Left lung (tissue), 10 donors: ENCODE results near the gene ANKS1B. TPM values are rescaled to one million over a fixed set of nuclear protein-coding genes. Genes with fewer than 3 reads are reported as not detected.

Experiments
- ATAC-seq: fragments of 200-7000 bp; cut with Tn5 transposase; one replicate; pipeline ENCODE4 v1.9.1; 2020; ENCODE audit warnings: moderate library complexity
- DNase-seq, 4 donors: peaks; one replicate each; pipeline ENCODE4 v3.0.0-alpha.2; 2013 to 2020
- H3K27ac ChIP-seq, 2 donors: fragments of 200-600 bp; sonication (generic) in 1 of 2; one replicate each; pipeline versions ENCODE4 v1.5.0 to v1.8.0; 2020 to 2021
- H3K27me3 ChIP-seq, 2 donors: fragments of 200-600 bp; sonication (generic) in 1 of 2; one replicate each; pipeline versions ENCODE4 v1.5.0 to v1.8.0; 2020 to 2021
- H3K36me3 ChIP-seq, 2 donors: fragments of 200-600 bp; sonication (generic) in 1 of 2; one replicate each; pipeline versions ENCODE4 v1.5.0 to v1.8.0; 2020 to 2021
- H3K4me1 ChIP-seq, 2 donors: fragments of 200-600 bp; one replicate each; pipeline ENCODE4 v1.8.0; 2021
- H3K4me3 ChIP-seq, 2 donors: fragments of 200-600 bp; sonication (generic) in 1 of 2; one replicate each; pipeline versions ENCODE4 v1.5.0 to v1.8.0; 2020 to 2021; ENCODE audit warnings: mild to moderate bottlenecking in 1 of 2
- H3K9me3 ChIP-seq, 2 donors: fragments of 200-600 bp; sonication (generic) in 1 of 2; one replicate each; pipeline versions ENCODE4 v1.5.0 to v1.8.0; 2020 to 2021
- CTCF ChIP-seq, 2 donors: fragments of 200-600 bp; sonication (generic) in 1 of 2; IDR thresholded peaks; one replicate each; pipeline versions ENCODE4 v1.5.0 to v1.8.0; 2021; ENCODE audit warnings: antibody characterized with exemption in 2 of 2
- intact Hi-C, 2 donors: fragments of 100-400 bp; cut with DNase I; formaldehyde crosslinking; loops; one replicate each; pipeline versions ENCODE4 v1.11.2 to v1.14.2; 2022
- polyA plus RNA-seq, 6 donors: library from polyadenylated mRNA; unstranded; fragments of 120-200 nt; gene quantifications; one replicate each; pipeline ENCODE4 v1.2.1, GENCODE V29; 2013; ENCODE audit not compliant: insufficient read length in 6 of 6
- total RNA-seq, 2 donors: library from RNA; stranded (reverse); fragmentation: NEBNext Ultra II Directional; extraction: Animal tissue kit (Norgen Biotek cat#: 25700); gene quantifications; one replicate each; pipeline ENCODE4 v1.2.1, GENCODE V29; 2021
- donor health status: DM: no; HTN: yes; CAD: no.
- donor health status: DM: no; HTN: no; CAD: no.

Gene ANKS1B
- total and polyA plus RNA-seq, 8 donors = 4.9 to 31.8 (median 14.9) TPM

DNA sequence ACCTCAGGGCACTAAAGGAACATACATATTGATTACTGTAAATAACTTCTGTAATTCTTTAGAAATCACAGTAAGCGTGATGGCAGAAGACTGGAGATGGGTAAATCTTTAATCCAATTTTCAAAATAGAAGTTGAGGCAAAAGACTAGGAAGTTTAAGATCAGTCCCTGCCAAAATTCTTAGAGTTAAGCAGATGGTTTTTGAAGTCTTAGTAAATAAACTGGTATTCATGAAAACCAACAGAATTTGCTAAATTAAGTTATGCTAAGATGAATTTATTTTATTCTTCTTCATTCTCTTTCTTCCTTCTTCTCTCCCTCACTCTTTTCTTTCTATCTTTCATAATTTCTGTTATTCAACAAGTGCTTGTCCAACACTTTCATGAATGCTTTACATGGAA lies 435.5 kb downstream of the ANKS1B start:
- intact Hi-C loops = no loop called here
- no peak for TF ChIP-seq CTCF (IDR thresholded peaks at IDR 0.05)
- H3K27me3 ChIP-seq = no peaks in the 10 kb centered on the region
- H3K9me3 ChIP-seq = no peaks in the 10 kb centered on the region
- no peak overlapping the region for H3K4me3 ChIP-seq
- no peak overlapping the region for H3K27ac ChIP-seq
- DNase-seq (no peak), ATAC-seq (no peak)
- no peaks in the 10 kb centered on the region for H3K4me1 ChIP-seq
- no peaks in the 10 kb centered on the region for H3K36me3 ChIP-seq

GRCh38 chr12:99544457-99544856 lies 440.3 kb downstream of the ANKS1B start:
- Histone ChIP-seq H3K9me3 (peaks cover 0 to 8% of the 10 kb centered on the region in 2 donors), H3K27me3 (no peaks in the 10 kb centered on the region), H3K4me1 (no peaks in the 10 kb centered on the region), H3K4me3 (no peak overlapping the region), H3K27ac (no peak overlapping the region), H3K36me3 (no peaks in the 10 kb centered on the region)
- DNase-seq = no peak
- TF ChIP-seq CTCF (IDR thresholded peaks at IDR 0.05) = no peak
- no peak for ATAC-seq
- intact Hi-C loops = no loop called here

DNA sequence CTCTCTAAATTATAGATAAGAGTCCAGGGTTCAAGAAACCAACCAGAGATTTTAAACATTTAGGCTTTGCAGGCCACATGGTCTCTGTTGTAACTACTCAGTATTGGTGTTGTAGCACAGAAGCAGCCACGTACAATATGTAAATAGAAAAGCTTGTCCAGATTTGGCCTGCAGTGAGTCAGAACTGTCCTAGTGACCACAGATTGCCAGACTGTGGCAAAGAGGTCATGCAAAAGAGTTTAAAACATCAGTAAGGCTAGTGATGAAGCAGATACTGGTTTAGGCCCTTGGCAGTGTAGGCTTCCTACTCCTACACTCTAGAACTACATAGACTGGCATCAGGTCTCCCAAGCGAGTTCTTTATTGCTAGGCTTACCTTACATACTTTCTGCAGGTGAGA lies 454.8 kb downstream of the ANKS1B start:
- DNase-seq (no peak), ATAC-seq (no peak)
- H3K36me3 ChIP-seq = no peaks in the 10 kb centered on the region
- H3K4me3 ChIP-seq = no peak overlapping the region
- TF ChIP-seq CTCF (IDR thresholded peaks at IDR 0.05) = no peak
- intact Hi-C loops = no loop called here
- H3K4me1 ChIP-seq = no peaks in the 10 kb centered on the region
- peaks cover 0 to 4% of the 10 kb centered on the region in 2 donors for H3K9me3 ChIP-seq
- H3K27me3 ChIP-seq = no peaks in the 10 kb centered on the region
- H3K27ac ChIP-seq = no peak overlapping the region

DNA sequence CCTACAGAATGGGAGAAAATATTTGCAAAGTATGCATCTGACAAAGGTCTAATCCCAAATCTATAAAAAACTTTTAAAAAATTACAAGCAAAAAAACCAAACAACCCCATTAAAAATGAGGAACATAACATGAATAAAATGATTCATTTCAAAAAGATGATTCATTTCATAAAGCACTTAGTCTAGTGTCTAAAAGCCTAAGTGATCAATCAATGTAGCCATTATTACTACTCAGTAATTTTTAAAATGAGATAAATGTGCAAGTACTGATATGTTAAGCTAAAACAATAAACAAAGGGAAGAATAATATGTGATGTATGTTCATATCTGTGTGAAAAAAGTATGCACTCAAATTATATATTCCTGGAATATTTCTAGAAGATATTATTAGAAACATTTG lies 456.3 kb downstream of the ANKS1B start:
- Histone ChIP-seq H3K27me3 (no peaks in the 10 kb centered on the region), H3K4me1 (no peaks in the 10 kb centered on the region), H3K36me3 (no peaks in the 10 kb centered on the region), H3K4me3 (no peak overlapping the region), H3K27ac (no peak overlapping the region), H3K9me3 (peaks cover 0 to 1% of the 10 kb centered on the region in 2 donors)
- DNase-seq (no peak), ATAC-seq (no peak)
- no peak for TF ChIP-seq CTCF (IDR thresholded peaks at IDR 0.05)
- intact Hi-C loops = no loop called here

- intact Hi-C loops = no loop called here
- Histone ChIP-seq H3K36me3 (no peaks in the 10 kb centered on the region), H3K4me3 (no peak overlapping the region), H3K27ac (no peak overlapping the region), H3K9me3 (peaks cover 0 to 7% of the 10 kb centered on the region in 2 donors), H3K4me1 (no peaks in the 10 kb centered on the region), H3K27me3 (no peaks in the 10 kb centered on the region)
- no peak for DNase-seq
- TF ChIP-seq CTCF (IDR thresholded peaks at IDR 0.05) = no peak
- no peak for ATAC-seq
Observed at GRCh38 chr12:99523853-99524252, 460.9 kb downstream of the ANKS1B start.
